Lower lobe of right lung (tissue), 2 donors: Measurements from ENCODE around the gene WNT5B. TPM values are rescaled to one million over a fixed set of nuclear protein-coding genes. Genes with fewer than 3 reads are reported as not detected.

Experiments
- ATAC-seq, 2 donors: fragments of 200-7000 bp; cut with Tn5 transposase; one replicate each; pipeline ENCODE4 v1.9.1; 2020 to 2022; ENCODE audit warnings: mild to moderate bottlenecking in 2 of 2, moderate library complexity in 2 of 2
- DNase-seq: peaks from one replicate; pipeline ENCODE4 v3.0.0-alpha.2; 2020
- H3K27ac ChIP-seq: fragments of 200-600 bp; one replicate; pipeline ENCODE4 v1.8.0; 2022
- H3K27me3 ChIP-seq: fragments of 200-600 bp; one replicate; pipeline ENCODE4 v1.8.0; 2022; ENCODE audit warnings: low read depth
- H3K36me3 ChIP-seq: fragments of 200-600 bp; one replicate; pipeline ENCODE4 v1.8.0; 2022; ENCODE audit warnings: mild to moderate bottlenecking
- H3K4me1 ChIP-seq: fragments of 200-600 bp; one replicate; pipeline ENCODE4 v1.8.0; 2022
- H3K4me3 ChIP-seq: fragments of 200-600 bp; one replicate; pipeline ENCODE4 v1.8.0; 2022; ENCODE audit warnings: mild to moderate bottlenecking
- H3K9me3 ChIP-seq: fragments of 200-600 bp; one replicate; pipeline ENCODE4 v1.8.0; 2022
- CTCF ChIP-seq: fragments of 200-600 bp; IDR thresholded peaks from one replicate; pipeline ENCODE4 v1.8.0; 2022; ENCODE audit warnings: antibody characterized with exemption, mild to moderate bottlenecking
- intact Hi-C: fragments of 100-400 bp; cut with DNase I; formaldehyde crosslinking; loops from one replicate; pipeline ENCODE4 v1.11.0; 2022
- total RNA-seq: library from RNA; stranded (reverse); fragmentation: NEBNext Ultra II Directional; extraction: Animal tissue kit (Norgen Biotek cat#: 25700); gene quantifications from one replicate; pipeline ENCODE4 v1.2.1, GENCODE V29; 2021
- donor health status: DM: no; HTN: yes; CAD: no; lungs with severe emphysema.

WNT5B gene
- total RNA-seq, 1 donor from 2014 or later: 6.1 TPM

- Histone ChIP-seq H3K4me1 (peaks cover 35% of the 10 kb centered on the region), H3K27me3 (no peaks in the 10 kb centered on the region), H3K4me3 (no peak overlapping the region), H3K36me3 (no peaks in the 10 kb centered on the region), H3K27ac (no peak overlapping the region), H3K9me3 (no peaks in the 10 kb centered on the region)
- ATAC-seq: no peak
- intact Hi-C loops: no loop called here
- TF ChIP-seq CTCF: no peak
- DNase-seq: no peak
Measured at GRCh38 chr12:1603269-1603993, 25.6 kb upstream of the WNT5B start.

GRCh38 chr12:1604464-1604863, 24.6 kb upstream of the WNT5B start:
- H3K27me3 ChIP-seq: no peaks in the 10 kb centered on the region

GRCh38 chr12:1605129-1606020, 23.7 kb upstream of the WNT5B start:
- DNase-seq: peak; percentile 77
- H3K9me3 ChIP-seq: no peaks in the 10 kb centered on the region
- H3K27ac ChIP-seq: peak overlapping the region; percentile 92
- peak overlapping the region; percentile 58 for H3K4me3 ChIP-seq
- peak; percentile 90 to 92 for ATAC-seq
- H3K27me3 ChIP-seq: no peaks in the 10 kb centered on the region
- intact Hi-C loops: no loop called here
- H3K36me3 ChIP-seq: no peaks in the 10 kb centered on the region
- TF ChIP-seq CTCF: peak; percentile 81
- H3K4me1 ChIP-seq: peaks cover 38% of the 10 kb centered on the region

More at GRCh38 chr12:1604464-1604863, 24.6 kb upstream of the WNT5B start:
- no peak overlapping the region for H3K4me3 ChIP-seq
- DNase-seq (no peak), ATAC-seq (no peak)
- intact Hi-C loops: no loop called here
- peaks cover 38% of the 10 kb centered on the region for H3K4me1 ChIP-seq
- H3K27ac ChIP-seq: no peak overlapping the region
- no peaks in the 10 kb centered on the region for H3K9me3 ChIP-seq
- no peaks in the 10 kb centered on the region for H3K36me3 ChIP-seq
- TF ChIP-seq CTCF: no peak

- ATAC-seq (peak; percentile 82 to 92), DNase-seq (peak; percentile 96)
- Histone ChIP-seq H3K4me3 (peak overlapping the region; percentile 58), H3K27me3 (no peaks in the 10 kb centered on the region), H3K36me3 (no peaks in the 10 kb centered on the region), H3K27ac (peak overlapping the region; percentile 92), H3K4me1 (peaks cover 35% of the 10 kb centered on the region), H3K9me3 (no peaks in the 10 kb centered on the region)
- no peak for TF ChIP-seq CTCF
- intact Hi-C loops: no loop called here
Measured at GRCh38 chr12:1606021-1606622, 22.9 kb upstream of the WNT5B start.

- DNase-seq (no peak), ATAC-seq (no peak)
- no peak overlapping the region for H3K4me3 ChIP-seq
- H3K9me3 ChIP-seq: no peaks in the 10 kb centered on the region
- peaks cover 33% of the 10 kb centered on the region for H3K4me1 ChIP-seq
- TF ChIP-seq CTCF: no peak
- H3K36me3 ChIP-seq: no peaks in the 10 kb centered on the region
- H3K27me3 ChIP-seq: no peaks in the 10 kb centered on the region
- intact Hi-C loops: no loop called here
- H3K27ac ChIP-seq: peak overlapping the region; percentile 7
Measured at GRCh38 chr12:1607940-1608712, 20.9 kb upstream of the WNT5B start.
